Astrocyte of the cerebellum (primary cell): Measurements from ENCODE around the gene EPN1.
A peak's percentile ranks its signal among the peaks of the same experiment; 100 is the strongest.

Source experiments
- DNase-seq: peaks from one replicate; pipeline ENCODE4 v3.0.0-alpha.2; 2011; ENCODE audit warnings: low read depth
- H3K4me3 ChIP-seq: 2 replicates; pipeline ENCODE4 v1.5.1; 2011; ENCODE audit warnings: mild to moderate bottlenecking, low read depth, low read length, moderate library complexity
- in situ Hi-C: cut with HindIII; loops from 2 replicates; pipeline ENCODE4 v1.10.0; 2017; ENCODE audit warnings: low sequenced_read_pairs
- TF ChIP-seq, protein P1 (sequence below): IDR thresholded peaks from 2 replicates; pipeline ENCODE4 v1.5.1; 2012; ENCODE audit warnings: low read length, low read depth, moderate library complexity, mild to moderate bottlenecking; ENCODE audit errors: missing control alignments

EPN1 gene

DNA sequence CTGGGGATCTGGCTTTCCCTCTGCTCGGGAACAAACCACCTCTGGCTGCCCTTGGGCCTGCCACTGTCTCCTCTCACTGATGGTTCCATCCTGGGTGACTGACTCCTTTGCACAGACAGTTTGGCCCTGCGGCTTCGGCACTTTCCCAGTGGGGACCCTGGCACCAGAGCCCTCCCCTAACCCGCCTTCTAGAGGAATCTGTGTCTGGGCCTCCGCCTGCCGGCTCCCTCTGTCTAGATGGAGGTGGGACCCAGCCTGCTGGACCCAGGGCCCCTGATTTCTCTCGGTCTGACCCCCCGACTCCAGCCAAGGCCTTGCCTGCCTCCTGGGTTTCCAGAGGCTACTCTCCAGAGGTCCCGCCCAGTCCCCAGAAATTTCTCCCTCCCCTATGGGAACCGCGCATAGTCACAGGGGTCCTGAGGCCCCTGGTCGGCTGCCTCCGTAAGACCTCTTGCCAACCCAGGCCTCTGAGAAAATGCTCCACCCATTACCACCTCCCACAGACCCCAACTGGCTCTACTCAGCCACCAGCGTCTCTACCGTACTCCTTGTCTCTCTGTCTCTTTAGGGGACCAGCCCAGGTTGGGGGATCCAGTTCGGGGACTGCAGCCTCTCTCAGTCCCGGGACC lies 24.3 kb upstream of the EPN1 start:
- no peak for DNase-seq
- TF ChIP-seq, protein P1, sequence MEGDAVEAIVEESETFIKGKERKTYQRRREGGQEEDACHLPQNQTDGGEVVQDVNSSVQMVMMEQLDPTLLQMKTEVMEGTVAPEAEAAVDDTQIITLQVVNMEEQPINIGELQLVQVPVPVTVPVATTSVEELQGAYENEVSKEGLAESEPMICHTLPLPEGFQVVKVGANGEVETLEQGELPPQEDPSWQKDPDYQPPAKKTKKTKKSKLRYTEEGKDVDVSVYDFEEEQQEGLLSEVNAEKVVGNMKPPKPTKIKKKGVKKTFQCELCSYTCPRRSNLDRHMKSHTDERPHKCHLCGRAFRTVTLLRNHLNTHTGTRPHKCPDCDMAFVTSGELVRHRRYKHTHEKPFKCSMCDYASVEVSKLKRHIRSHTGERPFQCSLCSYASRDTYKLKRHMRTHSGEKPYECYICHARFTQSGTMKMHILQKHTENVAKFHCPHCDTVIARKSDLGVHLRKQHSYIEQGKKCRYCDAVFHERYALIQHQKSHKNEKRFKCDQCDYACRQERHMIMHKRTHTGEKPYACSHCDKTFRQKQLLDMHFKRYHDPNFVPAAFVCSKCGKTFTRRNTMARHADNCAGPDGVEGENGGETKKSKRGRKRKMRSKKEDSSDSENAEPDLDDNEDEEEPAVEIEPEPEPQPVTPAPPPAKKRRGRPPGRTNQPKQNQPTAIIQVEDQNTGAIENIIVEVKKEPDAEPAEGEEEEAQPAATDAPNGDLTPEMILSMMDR, result no peak
- in situ Hi-C loops, result no loop called here

DNA sequence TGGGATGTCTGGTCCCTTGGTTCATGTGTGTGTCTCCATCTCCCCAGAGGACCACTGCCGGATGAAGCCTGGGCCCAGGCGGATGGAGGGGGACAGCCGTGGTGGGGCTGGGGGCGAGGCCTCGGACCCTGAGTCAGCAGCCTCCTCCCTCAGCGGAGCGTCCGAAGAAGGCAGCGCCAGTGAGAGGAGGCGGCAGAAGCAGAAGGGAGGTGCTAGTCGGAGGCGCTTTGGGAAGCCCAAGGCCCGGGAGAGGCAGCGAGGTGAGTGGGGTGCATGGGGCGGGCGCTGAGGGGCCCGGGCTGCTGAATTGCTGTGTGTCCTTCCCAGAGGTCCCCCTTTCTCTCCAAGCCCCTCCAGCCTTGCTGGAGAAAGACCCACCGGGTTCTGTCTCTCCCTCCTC lies 23.8 kb upstream of the EPN1 start:
- in situ Hi-C loops, result no loop called here
- TF ChIP-seq, protein P1, result no peak

More for the DNA sequence above, 24.3 kb upstream of the EPN1 start:
- no peak overlapping the region for H3K4me3 ChIP-seq

DNA sequence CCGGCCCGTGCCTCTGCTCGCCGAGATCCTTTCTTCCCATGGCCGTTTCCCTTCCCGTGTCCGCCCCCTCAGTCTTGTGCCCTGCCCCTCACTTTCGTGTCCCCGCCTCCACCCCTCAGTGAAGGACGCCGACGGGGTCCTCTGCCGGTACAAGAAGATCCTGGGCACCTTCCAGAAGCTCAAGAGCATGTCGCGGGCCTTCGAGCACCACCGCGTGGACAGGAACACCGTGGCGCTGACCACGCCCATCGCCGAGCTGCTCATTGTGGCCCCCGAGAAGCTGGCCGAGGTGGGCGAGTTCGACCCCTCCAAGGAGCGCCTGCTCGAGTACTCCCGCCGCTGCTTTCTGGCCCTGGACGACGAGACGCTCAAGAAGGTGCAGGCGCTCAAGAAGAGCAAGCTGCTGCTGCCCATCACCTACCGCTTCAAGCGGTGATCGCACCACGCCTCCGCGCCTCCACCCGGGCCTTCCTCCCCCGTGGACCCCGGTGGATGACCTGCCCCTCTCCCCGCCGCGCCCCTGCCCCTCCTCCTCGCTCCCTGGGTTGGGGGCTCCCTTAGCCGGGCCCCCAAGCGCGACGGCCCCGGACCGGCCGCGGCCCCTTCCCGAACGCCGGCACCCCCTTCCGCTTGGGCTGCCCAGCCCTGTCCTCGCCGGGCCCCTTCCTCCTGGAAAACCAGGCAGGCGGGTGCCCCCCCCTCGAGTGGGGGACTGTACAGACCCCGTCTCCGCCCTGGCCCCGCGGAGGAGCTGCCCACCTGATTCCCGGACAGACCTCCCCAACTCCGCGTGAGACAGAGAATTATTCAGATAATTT lies 22.5 kb upstream of the EPN1 start:
- DNase-seq, result no peak
- TF ChIP-seq, protein P1, result no peak
- in situ Hi-C loops, result no loop called here
- H3K4me3 ChIP-seq, result no peak overlapping the region

More for the DNA sequence above, 23.8 kb upstream of the EPN1 start:
- DNase-seq, result no peak
- H3K4me3 ChIP-seq, result no peak overlapping the region

DNA sequence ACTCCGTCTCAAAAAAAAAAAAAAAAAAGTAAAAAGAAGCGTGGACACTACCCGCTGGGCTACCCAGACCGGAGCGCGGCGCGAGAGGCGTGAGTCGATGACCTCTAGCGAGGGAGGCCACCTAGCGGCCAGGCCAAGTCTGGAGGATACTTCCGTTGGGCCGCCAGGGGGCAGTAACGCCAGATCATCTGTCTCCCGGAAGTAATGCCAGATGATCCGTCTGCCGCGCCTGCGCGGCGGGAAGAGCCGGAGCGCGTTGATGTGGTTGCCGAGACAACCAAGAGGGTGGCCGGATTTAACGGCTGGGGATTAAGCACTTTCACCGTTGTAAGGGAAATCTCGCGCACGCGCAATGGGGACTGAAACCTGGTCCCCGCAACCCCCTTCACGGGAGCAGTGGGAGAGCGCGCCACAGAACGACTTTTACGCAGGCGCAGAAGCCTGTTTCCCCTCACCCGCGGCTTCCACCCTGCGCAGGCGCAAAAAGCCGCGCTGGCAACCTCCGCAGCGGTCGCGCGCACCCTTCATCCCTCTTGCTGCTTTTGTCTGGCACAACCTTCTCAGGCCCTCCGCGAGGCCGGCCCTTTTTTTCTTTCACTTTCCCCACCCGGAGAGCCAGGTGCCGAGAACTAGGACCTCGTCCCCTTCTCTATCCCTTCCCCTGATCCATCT lies 21.2 kb upstream of the EPN1 start:
- in situ Hi-C loops, result no loop called here
- DNase-seq, result peak; percentile 98

DNA sequence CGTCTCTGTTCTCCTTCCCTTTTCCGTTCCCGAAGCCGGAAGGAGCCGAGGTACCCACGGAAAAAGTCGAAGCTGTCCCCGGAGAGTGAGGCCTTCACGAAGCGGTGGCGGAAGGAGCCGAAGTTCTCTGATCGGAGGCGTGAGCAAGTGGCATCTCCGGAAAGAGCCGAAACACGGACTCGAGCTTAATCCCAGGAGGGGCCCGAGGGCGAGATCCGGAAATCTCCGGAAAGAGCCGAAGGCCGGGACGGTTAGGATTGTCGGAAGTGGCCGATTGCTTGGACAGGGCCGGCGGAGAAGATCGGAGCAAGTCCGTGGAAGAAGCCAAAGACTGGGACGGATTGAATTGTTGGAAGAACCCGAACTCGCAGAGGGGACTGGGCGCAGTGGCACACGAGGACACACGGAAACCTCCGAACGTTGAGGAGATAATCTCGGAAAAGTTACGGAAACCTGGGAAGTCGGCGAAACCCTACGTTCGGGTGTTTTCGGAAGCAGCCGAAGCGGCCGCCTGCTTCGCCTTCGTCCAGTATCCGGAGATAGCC lies 20.6 kb upstream of the EPN1 start:
- TF ChIP-seq, protein P1, result no peak
- H3K4me3 ChIP-seq, result peak overlapping the region; percentile 73
- in situ Hi-C loops, result no loop called here
- DNase-seq, result peak; percentile 99

More for the DNA sequence above, 21.2 kb upstream of the EPN1 start:
- H3K4me3 ChIP-seq, result peak overlapping the region; percentile 73
- TF ChIP-seq, protein P1, result peak; percentile 100

DNA sequence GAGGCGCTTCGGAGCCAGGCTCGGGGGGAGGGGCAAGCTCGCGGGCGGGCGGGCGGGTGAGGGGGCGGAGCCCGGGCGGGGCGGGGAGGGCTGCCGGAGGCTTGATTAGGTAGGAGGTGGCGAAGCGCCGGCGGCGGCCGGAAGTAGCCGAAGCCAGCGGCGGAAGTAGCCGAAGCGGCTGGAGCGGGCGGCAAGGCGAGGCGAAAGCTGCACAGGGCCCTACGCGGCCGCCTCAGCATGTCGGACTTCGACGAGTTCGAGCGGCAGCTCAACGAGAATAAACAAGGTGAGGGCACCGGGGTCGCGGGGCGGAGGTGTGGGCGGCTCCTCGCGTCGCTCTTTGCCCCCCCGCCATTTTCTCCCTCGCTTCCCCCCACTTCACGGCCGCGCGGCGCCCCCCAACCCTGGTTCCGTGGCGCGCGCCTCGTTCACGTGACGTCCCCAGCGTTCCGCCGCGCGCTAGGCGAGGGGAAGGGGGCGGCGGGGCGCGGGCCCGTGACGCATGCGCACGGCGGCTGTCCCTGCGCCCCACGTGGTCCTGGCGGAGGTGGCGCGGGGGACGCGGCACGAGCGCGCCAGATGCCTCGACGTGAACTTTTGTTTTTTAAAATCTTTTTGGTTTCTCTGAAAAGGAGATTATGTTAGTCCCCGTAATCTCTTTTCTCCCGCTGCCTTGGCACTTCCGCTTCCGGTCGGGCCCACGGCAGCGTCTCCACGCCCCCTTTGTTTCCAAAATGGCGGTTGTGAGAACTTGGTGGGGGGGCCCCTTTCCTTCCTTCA lies 20.0 kb upstream of the EPN1 start, which contains the start of gene U2AF2:
TSS of gene U2AF2 (plus strand) at position 168 of the 780 bp plus-strand sequence. CDS start at position 238, 70 bp downstream.
- no peak for DNase-seq
- in situ Hi-C loops, result no loop called here
- TF ChIP-seq, protein P1, result no peak
- H3K4me3 ChIP-seq, result peak within 1 kb of the TSS; percentile 73
